ENCODE results near the gene IFITM5.

IFITM5 gene

DNA sequence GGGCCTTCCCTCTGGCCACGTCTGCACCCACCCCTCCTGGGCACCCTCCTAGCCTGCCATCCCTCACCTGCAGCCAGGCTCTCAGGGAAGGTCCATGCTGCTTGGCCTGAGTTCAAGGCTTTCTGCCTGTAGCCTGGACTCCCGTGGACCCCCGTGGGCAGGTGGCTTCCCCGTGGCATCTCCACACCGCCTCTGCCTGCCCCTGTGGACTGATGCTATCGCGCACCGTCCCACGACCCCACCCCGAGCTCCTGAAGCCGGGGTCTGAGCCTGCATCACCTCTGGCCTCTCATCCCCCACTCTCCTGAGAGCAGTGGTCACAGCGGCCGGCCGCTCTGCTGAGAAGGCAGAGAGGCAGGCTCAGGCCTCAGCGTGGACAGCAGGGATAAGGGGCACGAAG is 4.5 kb downstream of the IFITM5 start:
- no peak for DNase-seq (ENCODE audit: extremely low spot score)
- TF ChIP-seq FOXK2 (IDR thresholded peaks at IDR 0.05) (no peak), HDGF (IDR thresholded peaks at IDR 0.05; ENCODE audit: borderline replicate concordance) (no peak), ARNT (IDR thresholded peaks at IDR 0.05) (no peak), TARDBP (IDR thresholded peaks at IDR 0.05) (no peak), FOXA1 (IDR thresholded peaks at IDR 0.05) (no peak), L3MBTL2 (conservative IDR thresholded peaks at IDR 0.05) (no peak), LEF1 (IDR thresholded peaks at IDR 0.05; ENCODE audit: borderline replicate concordance) (no peak), ZNF384 (IDR thresholded peaks at IDR 0.05) (no peak)
- POLR2A ChIA-PET, result no interaction called here
- CTCF ChIA-PET, result interaction anchor here (1.7 kb wide), 1 partner anchor 12 kb away, joined by 5 read pairs; no protein-coding TSS in a partner anchor

GRCh38 chr11:293852-294661 is 5.3 kb downstream of the IFITM5 start:
- TF ChIP-seq FOXA1 (IDR thresholded peaks at IDR 0.05) (no peak), FOXM1 (IDR thresholded peaks at IDR 0.05; ENCODE audit: borderline replicate concordance) (no peak), ELF4 (IDR thresholded peaks at IDR 0.05) (no peak)
- no peak for DNase-seq (ENCODE audit: extremely low spot score)
- POLR2A ChIA-PET, result no interaction called here
- CTCF ChIA-PET, result interaction anchor here (1.7 kb wide), 1 partner anchor 13 kb away, joined by 5 read pairs; no protein-coding TSS in a partner anchor

DNA sequence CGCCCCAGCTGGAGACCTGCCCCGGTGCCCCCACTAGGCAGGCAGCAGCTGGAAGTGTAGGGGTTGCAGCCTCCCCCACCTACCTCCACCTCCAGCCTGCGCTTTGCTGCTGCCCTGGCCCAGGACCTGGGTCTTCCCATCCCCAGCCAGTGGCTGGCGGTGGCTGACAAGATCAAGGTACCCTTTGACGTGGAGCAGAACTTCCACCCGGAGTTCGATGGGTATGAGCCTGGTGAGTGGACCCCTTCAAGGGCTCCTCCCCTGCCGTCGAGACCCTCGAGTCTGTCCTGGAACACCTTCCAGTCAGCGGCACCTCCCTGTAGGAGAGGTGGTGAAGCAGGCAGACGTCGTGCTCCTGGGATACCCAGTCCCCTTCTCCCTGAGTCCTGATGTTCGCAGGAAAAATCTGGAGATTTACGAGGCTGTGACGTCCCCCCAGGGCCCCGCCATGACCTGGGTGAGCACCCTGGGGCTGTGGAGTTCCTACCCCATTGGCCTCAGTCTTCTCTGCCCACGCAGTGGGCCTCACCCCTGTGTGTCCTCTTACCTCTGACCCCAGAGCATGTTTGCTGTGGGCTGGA is 6.0 kb downstream of the IFITM5 start:
- no peak for DNase-seq (ENCODE audit: extremely low spot score)
- POLR2A ChIA-PET, result no interaction called here
- CTCF ChIA-PET, result no interaction called here
- TF ChIP-seq, protein P1, sequence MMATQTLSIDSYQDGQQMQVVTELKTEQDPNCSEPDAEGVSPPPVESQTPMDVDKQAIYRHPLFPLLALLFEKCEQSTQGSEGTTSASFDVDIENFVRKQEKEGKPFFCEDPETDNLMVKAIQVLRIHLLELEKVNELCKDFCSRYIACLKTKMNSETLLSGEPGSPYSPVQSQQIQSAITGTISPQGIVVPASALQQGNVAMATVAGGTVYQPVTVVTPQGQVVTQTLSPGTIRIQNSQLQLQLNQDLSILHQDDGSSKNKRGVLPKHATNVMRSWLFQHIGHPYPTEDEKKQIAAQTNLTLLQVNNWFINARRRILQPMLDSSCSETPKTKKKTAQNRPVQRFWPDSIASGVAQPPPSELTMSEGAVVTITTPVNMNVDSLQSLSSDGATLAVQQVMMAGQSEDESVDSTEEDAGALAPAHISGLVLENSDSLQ (IDR thresholded peaks at IDR 0.05), result no peak
- no peak for TF ChIP-seq TARDBP (IDR thresholded peaks at IDR 0.05)
- TF ChIP-seq BHLHE40 (IDR thresholded peaks at IDR 0.05; ENCODE audit: borderline replicate concordance), result no peak
- no peak for TF ChIP-seq ARNT (IDR thresholded peaks at IDR 0.05)
- no peak for TF ChIP-seq SUZ12 (IDR thresholded peaks at IDR 0.05)
- no peak for TF ChIP-seq L3MBTL2 (conservative IDR thresholded peaks at IDR 0.05)

DNA sequence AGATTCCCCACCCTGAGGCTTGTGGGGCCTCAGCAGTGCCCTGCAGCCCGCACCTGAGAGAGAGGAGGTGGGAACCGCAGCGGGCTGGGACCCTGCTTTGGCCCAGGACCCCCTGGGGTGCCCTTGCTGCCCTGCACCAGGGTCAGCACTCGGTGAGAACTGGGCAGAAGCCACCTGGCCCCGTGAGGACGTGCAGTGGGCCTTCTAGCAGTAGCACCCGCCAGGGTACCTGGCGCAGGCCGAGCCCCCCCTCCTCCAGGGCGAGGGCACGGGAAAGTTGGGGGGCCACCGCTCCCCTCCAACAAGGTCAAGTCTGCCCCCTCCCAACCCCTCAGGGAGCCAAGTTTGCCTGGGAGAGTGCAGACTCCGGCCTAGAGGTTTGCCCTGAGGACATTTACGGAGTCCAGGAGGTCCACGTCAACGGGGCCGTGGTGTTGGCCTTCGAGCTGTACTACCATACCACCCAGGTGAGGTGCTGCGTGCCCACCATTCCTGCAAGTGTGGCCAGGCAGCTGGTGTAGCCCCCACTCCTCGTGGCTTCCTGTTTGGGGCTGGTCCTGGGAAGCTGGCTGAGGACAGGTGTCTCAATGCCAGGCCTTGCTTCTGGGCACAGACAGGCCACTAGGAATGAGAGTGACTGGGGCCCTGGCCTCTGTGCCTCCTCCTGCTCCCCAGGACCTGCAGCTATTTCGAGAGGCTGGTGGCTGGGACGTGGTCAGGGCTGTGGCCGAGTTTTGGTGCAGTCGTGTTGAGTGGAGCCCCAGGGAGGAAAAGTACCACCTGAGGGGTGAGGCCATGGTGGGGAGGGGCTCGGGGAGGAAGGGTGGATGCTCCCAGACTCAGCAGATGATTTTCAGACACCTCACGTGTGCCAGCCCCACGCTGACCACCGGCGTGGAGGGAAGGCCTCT is 6.9 kb downstream of the IFITM5 start:
- ChIA-PET POLR2A (no interaction called here), CTCF (no interaction called here)
- DNase-seq (ENCODE audit: extremely low spot score), result no peak
- TF ChIP-seq LEF1 (IDR thresholded peaks at IDR 0.05; ENCODE audit: borderline replicate concordance), result no peak
- no peak for TF ChIP-seq SP1 (IDR thresholded peaks at IDR 0.05)
- TF ChIP-seq FOXK2 (IDR thresholded peaks at IDR 0.05), result no peak
- TF ChIP-seq ZNF384 (IDR thresholded peaks at IDR 0.05), result no peak
- no peak for TF ChIP-seq ARNT (IDR thresholded peaks at IDR 0.05)
- no peak for TF ChIP-seq L3MBTL2 (conservative IDR thresholded peaks at IDR 0.05)
- no peak for TF ChIP-seq CTBP1 (IDR thresholded peaks at IDR 0.05; ENCODE audit: borderline replicate concordance)
- TF ChIP-seq NFRKB (IDR thresholded peaks at IDR 0.05), result no peak
- TF ChIP-seq SUZ12 (IDR thresholded peaks at IDR 0.05), result no peak
- no peak for TF ChIP-seq FOXA1 (IDR thresholded peaks at IDR 0.05)
- no peak for TF ChIP-seq BHLHE40 (IDR thresholded peaks at IDR 0.05; ENCODE audit: borderline replicate concordance)
- TF ChIP-seq, protein P1 (IDR thresholded peaks at IDR 0.05), result no peak
- TF ChIP-seq HDGF (IDR thresholded peaks at IDR 0.05; ENCODE audit: borderline replicate concordance), result no peak
- no peak for TF ChIP-seq TARDBP (IDR thresholded peaks at IDR 0.05)
- no peak for TF ChIP-seq ELF4 (IDR thresholded peaks at IDR 0.05)
- no peak for TF ChIP-seq FOXM1 (IDR thresholded peaks at IDR 0.05; ENCODE audit: borderline replicate concordance)

DNA sequence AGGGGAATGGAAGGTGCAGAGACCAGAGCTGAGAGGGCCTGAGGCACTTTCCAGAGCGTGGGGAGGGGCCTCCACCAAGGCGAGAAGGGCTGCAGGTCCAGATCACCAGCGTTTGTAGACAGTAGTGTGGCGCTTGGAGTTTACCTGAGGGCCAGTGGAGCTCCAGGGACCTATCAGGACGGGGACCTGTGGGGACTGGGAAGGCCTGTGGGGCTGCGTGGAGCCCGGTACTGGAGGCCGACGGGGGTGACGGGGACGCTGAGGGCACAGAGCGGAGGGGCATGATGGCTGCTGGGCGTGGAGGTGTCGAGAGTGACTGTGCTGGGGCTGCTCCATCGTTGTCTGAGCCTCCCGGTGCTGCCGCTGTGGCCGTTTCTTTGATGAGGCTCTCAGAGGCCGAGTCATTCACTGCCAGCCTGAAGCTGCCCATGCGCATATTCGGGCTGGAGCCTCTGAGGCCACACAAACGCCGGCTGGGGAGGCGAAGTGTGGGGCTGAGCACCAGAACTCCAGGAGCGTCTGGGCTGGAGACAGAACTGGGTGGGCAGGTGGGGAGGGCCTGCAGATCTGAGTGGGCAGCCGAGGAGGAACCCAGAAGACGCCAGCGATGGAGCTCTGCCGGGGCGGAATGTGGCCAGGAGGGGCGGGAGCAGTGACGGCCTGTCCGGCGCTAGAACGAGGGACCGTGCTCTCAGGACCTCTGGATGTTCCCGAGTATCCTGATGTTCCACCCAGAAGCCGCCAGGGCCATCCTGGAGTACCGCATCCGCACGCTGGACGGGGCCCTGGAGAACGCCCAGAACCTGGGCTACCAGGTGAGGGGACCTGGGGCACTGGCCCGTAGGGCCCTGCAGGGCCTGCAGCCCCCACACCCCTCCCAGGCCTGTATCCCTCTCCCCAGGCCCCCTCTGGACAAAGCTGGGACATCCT is 7.8 kb downstream of the IFITM5 start:
- POLR2A ChIA-PET, result interaction anchor here (1.5 kb wide), 1 partner anchor 84 kb away, joined by 3 read pairs; the partner anchor contains the start of genes BET1L and RIC8A
- no peak for TF ChIP-seq ELF4 (IDR thresholded peaks at IDR 0.05)
- no peak for TF ChIP-seq SP1 (IDR thresholded peaks at IDR 0.05)
- no peak for TF ChIP-seq HDGF (IDR thresholded peaks at IDR 0.05; ENCODE audit: borderline replicate concordance)
- TF ChIP-seq, protein P1 (IDR thresholded peaks at IDR 0.05), result no peak
- no peak for TF ChIP-seq TARDBP (IDR thresholded peaks at IDR 0.05)
- no peak for TF ChIP-seq NFRKB (IDR thresholded peaks at IDR 0.05)
- no peak for TF ChIP-seq FOXA1 (IDR thresholded peaks at IDR 0.05)
- TF ChIP-seq CTBP1 (IDR thresholded peaks at IDR 0.05; ENCODE audit: borderline replicate concordance), result no peak
- no peak for TF ChIP-seq L3MBTL2 (conservative IDR thresholded peaks at IDR 0.05)
- no peak for TF ChIP-seq ARNT (IDR thresholded peaks at IDR 0.05)
- TF ChIP-seq ZNF384 (IDR thresholded peaks at IDR 0.05), result no peak
- TF ChIP-seq FOXK2 (IDR thresholded peaks at IDR 0.05), result no peak
- no peak for TF ChIP-seq BHLHE40 (IDR thresholded peaks at IDR 0.05; ENCODE audit: borderline replicate concordance)
- CTCF ChIA-PET, result no interaction called here
- DNase-seq (ENCODE audit: extremely low spot score), result no peak

All from HEK293T (cell line).